ENCODE results near the gene NDUFAF5. TPM values are rescaled to one million over a fixed set of nuclear protein-coding genes. Genes with fewer than 3 reads are reported as not detected.

NDUFAF5 gene
- total and polyA plus RNA-seq, 2 donors (not counting 3 experiments of a cell fraction or from before 2014, with no cell fraction given) = 9.8 to 26.4 TPM

- TF ChIP-seq EZH2 (IDR thresholded peaks at IDR 0.05; ENCODE audit: borderline replicate concordance, low read depth, low read length, severe bottlenecking) = no peak
- peak; percentile 42 for TF ChIP-seq JUN (IDR thresholded peaks at IDR 0.05; ENCODE audit: borderline replicate concordance, insufficient read depth, insufficient read length, low read depth)
- TF ChIP-seq CTCF (IDR thresholded peaks at IDR 0.05; ENCODE audit: extremely low read depth in 1 of 2, insufficient read depth in 1 of 2, low read depth in 1 of 2, low read length in 2 of 2) = no peak
- TF ChIP-seq GATA2 (IDR thresholded peaks at IDR 0.05; ENCODE audit: insufficient read depth, insufficient read length, low read depth, low read length) = no peak
- TF ChIP-seq POLR2AphosphoS5 (IDR thresholded peaks at IDR 0.05; ENCODE audit: insufficient read depth, low read depth, low read length) = no peak
- TF ChIP-seq FOS (IDR thresholded peaks at IDR 0.05; ENCODE audit: borderline replicate concordance, insufficient read depth, low read length) = peak; percentile 35
- no peak for TF ChIP-seq POLR2A (IDR thresholded peaks at IDR 0.05; ENCODE audit: low read depth, low read length)
- TF ChIP-seq MYC (IDR thresholded peaks at IDR 0.05; ENCODE audit: low read depth, low read length) = no peak
- no peak for TF ChIP-seq MAX (IDR thresholded peaks at IDR 0.05; ENCODE audit: insufficient read depth, insufficient read length)
- intact Hi-C loops (cut with micrococcal nuclease) (no loop called here), dilution Hi-C loops (cut with MboI; ENCODE audit: extremely low pct_ligation_motif_present, low sequenced_read_pairs) (no loop called here)
- peak; percentile 8 for FAIRE-seq
- BruUV-seq (replicated peaks) = no TSS peak
- Histone ChIP-seq H3K4me2 (ENCODE audit: insufficient read depth, low read length) (peak overlapping the region; percentile 79), H3K4me3 (replicated peaks in 1 of 3; ENCODE audit: insufficient read depth in 1 of 3, low read depth in 1 of 3, low read length in 3 of 3) (no peak overlapping the region), H3K9ac (replicated peaks; ENCODE audit: extremely low read depth, insufficient read depth, low read length) (no peak overlapping the region), H3K79me2 (ENCODE audit: control insufficient read depth, insufficient read depth, low read length) (peaks cover 34% of the 10 kb centered on the region), H2AFZ (ENCODE audit: low read depth, low read length) (no peak overlapping the region), H3K36me3 (ENCODE audit: control insufficient read depth in 2 of 2, extremely low read depth in 1 of 2, insufficient read depth in 2 of 2, low read length in 2 of 2) (peaks cover 7 to 24% of the 10 kb centered on the region in 2 experiments), H3K27ac (ENCODE audit: insufficient read depth, low read depth, low read length) (peak overlapping the region; percentile 61), H3K9me1 (replicated peaks; ENCODE audit: control insufficient read depth, extremely low read depth, insufficient read depth, low read length) (no peaks in the 10 kb centered on the region), H4K20me1 (replicated peaks; ENCODE audit: control insufficient read depth, extremely low read depth, insufficient read depth, low read length) (no peaks in the 10 kb centered on the region), H3K27me3 (ENCODE audit: control insufficient read depth in 2 of 2, insufficient read depth in 2 of 2, low read length in 2 of 2) (no peaks in the 10 kb centered on the region), H3K9me3 (replicated peaks; ENCODE audit: control insufficient read depth, insufficient read depth, low read length) (no peaks in the 10 kb centered on the region), H3K4me1 (ENCODE audit: control insufficient read depth, extremely low read depth, insufficient read depth, low read length) (peaks cover 22% of the 10 kb centered on the region)
- POLR2A ChIA-PET = no interaction called here
- peak; percentile 48 for DNase-seq (ENCODE audit: low read depth, low spot score)
- CTCF ChIA-PET = interaction anchor here (1.0 to 3.0 kb wide), 6 partner anchors 9 to 452 kb away, joined by 3 to 18 read pairs (median 4); no protein-coding TSS in a partner anchor
Observed at GRCh38 chr20:13777171-13777601, 7.6 kb upstream of the NDUFAF5 start.
